Activated CD8-positive, alpha-beta memory T cell treated with anti-CD3 and anti-CD28 coated beads for 36 hours (primary cell): Measurements from ENCODE around the gene ZNF280D. TPM values are rescaled to one million over a fixed set of nuclear protein-coding genes. Genes with fewer than 3 reads are reported as not detected.

Source experiments
- CTCF ChIA-PET: fragments of 350-600 bp; sonication (Branson Sonifier 250); formaldehyde crosslinking; loops from one replicate; lab custom pipeline; 2021; ENCODE audit warnings: antibody characterized with exemption; lab: Charles Lee
- POLR2A ChIA-PET: fragments of 350-600 bp; sonication (Branson Sonifier 250); formaldehyde crosslinking; loops from one replicate; lab custom pipeline; 2021; ENCODE audit warnings: antibody characterized with exemption; lab: Charles Lee
- total RNA-seq, 2 experiments: library from RNA; stranded (reverse); gene quantifications; one replicate each; pipeline ENCODE4 v1.2.3, GENCODE V29; 2021

The ZNF280D gene
- total RNA-seq, 2 experiments from 2014 or later, result 15.9 to 16.9 TPM

DNA sequence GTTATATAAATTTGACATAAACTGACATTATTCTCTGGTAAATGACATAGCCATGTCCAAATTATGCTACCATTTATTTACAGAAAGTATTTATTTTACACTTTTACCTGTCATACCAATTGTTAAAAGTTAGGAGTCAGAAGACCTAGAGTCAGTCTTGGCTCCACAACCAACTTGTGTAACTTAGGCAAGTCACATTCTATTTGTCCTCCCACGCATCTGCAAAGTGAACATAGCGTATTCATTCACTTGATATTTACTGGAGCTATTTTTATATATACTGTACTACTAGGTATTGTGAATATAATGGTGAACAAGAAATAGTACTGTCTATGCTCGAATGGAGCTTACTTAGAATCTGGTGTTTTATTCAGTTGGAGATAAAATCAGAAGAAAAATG lies 78.7 kb downstream of the ZNF280D start:
- ChIA-PET CTCF (no interaction called here), POLR2A (no interaction called here)

DNA sequence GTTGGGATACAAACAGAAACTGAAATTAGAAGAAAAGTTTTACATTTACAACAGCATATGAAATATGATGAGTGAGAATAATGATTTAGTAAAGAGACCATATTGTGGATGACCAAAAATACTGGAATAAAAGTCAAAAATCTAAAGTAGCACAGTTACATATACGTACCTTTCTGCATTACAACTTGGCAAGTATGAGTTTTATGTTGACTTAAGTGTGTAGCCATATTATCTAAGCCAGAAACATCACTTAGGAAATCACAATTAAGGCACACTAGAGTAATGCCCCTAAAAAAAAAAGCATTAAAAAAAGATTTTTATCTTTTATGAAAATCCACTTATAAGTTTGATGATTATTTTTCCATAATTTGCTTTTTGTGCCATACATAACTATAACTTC lies 79.1 kb downstream of the ZNF280D start:
- POLR2A ChIA-PET, result no interaction called here
- CTCF ChIA-PET, result no interaction called here

DNA sequence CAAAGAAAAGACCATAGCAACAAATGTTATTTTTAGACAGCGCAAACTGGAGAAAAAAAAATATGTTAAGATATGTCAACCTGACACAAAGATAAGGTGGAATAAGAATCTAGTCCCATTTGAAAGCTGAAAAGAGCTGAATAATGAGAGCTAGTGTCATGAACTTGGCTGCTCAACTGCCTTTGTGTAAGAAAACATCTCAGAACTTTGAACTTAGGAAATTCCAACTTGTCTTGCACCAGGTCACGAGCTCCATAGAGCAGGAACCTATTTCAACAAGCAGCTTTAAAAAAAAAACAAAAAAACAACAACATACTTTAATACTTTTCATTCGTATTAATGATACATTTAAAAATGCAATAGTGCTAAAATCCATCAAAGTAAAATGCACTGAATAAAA lies 79.5 kb downstream of the ZNF280D start:
- CTCF ChIA-PET, result no interaction called here
- POLR2A ChIA-PET, result no interaction called here

DNA sequence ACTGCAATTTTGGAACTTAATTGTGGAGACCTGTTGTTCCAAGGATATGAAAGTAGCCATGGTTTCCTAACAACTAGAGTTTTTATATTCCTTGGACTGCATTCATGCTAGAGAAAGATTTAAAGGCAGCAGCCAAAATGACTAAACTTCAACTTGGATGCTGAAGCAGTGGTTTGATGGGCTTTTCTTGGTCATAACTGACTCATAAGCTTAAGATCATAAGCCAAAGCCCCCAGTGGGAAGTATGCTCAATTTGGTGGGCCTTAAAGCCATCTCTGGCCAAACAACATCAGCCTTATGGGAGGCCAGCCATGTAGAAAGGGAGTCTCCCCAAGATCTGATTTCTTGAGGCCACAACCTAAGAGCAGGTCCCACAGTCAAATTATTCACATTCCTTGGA lies 80.2 kb downstream of the ZNF280D start:
- ChIA-PET POLR2A (no interaction called here), CTCF (no interaction called here)

DNA sequence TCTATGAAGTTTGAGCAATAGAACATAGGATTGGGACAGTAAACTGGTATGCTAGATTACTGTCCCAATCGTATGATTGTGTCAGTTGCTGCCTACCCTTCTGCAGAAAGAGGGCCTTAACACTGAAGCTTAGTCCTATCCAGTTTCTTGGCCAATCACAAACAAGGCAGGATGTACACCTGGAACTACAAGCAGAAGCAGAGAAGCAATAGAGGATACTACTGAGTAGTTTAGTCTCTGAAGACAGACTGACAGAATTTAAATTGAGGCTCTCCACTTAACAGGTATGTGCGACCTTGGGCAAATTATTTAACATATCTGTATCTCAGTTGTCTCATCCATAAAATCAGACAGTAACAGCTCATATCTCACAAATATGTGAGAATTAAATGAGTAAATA lies 85.0 kb downstream of the ZNF280D start:
- ChIA-PET POLR2A (no interaction called here), CTCF (no interaction called here)

DNA sequence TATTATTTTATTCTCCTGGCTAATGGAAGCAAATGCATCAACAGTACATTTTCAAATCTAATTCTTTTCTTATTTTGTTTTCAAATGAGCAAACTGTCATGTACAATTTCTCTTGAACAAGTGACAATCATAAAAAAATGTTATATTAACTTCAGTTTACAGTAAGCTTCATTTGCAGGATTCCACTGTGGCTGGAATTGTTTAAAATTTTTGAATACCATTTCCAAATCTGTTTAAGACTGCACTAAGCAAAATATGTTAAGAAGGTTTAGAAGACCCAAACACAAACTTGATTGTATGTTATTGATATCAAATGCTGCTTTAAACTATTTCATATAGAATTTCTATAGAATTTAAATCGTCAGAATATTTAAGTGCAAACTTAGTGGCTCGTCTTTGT lies 92.8 kb downstream of the ZNF280D start:
- CTCF ChIA-PET, result no interaction called here

DNA sequence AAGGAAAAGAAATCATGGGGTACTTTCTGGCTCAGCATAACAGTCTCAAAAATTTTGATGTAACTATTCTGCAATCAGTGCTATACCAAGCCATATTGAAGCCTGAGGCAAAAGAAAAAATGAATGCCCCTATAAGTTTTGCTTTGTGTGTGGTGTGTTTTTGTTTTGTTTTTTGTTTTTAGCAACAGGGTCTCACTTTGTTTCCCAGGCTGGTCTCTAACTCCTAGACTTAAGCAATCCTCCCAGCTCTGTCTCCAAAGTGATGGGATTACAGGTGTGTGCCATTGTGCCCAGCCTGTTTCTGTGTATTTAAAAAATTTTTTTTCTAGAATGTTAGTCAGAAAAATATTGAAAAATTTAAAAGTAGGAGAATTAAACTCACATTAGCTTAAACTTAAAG lies 93.2 kb downstream of the ZNF280D start:
- POLR2A ChIA-PET, result no interaction called here
- CTCF ChIA-PET, result no interaction called here

More for the DNA sequence above, 92.8 kb downstream of the ZNF280D start:
- POLR2A ChIA-PET, result no interaction called here

DNA sequence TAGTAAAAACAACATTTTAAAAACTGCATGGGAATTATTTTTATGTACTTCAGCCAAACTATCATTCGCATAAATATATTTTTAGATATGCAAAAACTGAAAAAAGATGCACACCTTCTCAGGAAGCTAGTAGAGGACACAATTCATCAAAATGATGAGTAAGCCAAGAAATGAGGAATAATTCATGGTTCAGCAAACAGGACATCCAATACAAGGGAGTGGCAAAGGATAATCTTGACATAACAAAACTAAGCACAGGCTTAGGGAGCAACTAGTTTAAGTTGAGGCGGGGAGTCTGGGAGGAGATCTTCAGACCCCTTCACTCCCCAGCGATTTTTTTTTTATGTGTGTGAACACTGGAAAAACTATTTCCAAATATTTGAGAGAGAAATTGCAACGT lies 93.7 kb downstream of the ZNF280D start:
- ChIA-PET POLR2A (no interaction called here), CTCF (no interaction called here)

DNA sequence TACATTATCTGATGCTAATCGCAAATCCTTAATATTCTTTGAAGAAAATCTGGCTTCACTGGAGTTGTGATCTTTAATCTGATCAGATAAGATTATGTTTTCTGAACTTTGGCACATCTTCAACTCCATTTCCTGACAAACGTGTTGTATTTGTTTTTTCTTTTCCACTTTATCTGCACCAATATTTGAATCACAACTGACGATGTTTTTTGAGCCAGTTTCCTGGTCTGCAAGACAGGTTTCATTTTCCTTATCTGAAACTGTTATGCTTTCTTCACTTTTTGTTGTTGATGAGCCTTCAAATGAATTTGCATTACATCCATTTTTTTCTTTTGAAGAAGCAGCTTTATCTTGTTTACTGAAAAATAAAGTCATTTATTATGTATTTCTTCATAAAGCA lies 101.5 kb downstream of the ZNF280D start:
- POLR2A ChIA-PET, result no interaction called here
- CTCF ChIA-PET, result no interaction called here

DNA sequence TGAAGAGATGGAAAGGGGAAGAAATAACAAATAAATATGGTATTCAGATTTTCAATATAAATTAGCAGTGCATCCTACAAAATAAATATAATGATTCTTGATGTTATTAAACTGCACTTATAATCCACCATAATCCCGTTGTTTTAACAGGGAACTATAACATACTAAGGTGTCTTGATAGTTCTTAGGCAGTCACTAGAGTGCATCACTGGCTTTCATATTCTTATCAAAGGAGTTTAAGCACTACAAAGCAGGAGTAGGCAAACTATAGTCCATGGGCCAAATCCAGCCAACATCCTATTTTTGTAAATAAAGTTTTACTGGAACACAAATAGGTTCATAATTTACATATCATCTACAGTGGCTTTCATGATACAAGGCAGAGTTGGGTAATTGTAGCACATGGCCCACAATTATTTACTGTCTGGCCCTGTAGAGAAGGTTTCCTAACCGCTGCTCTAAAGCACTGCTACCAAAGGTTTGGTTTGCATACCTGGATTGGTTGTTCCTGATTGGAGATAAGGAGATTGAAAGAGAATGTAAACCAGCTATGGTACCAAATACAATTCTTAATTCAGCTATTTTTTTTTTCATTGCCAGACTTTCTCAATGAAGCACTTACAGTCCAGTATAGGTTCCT lies 104.3 kb downstream of the ZNF280D start:
- POLR2A ChIA-PET, result no interaction called here
- CTCF ChIA-PET, result no interaction called here

DNA sequence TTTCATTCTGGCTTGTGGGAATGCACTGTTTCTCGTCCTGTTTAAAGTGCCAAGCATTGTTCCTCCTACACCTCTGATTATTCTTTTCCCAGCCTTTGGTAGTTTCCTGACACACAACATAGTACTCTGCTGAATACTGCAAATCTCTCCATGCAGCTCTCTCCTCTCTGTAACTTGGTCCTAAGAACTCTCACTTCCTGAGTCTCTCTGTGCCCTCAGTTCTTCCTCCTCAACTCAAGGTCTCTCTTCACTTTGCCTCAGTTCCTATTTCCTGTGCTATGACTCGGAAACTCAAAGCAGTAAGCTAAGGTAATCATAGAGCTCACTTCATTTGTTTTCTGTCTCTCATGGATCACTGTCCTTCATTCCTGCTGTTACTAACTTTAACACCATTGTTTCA lies 113.4 kb downstream of the ZNF280D start:
- POLR2A ChIA-PET, result no interaction called here

DNA sequence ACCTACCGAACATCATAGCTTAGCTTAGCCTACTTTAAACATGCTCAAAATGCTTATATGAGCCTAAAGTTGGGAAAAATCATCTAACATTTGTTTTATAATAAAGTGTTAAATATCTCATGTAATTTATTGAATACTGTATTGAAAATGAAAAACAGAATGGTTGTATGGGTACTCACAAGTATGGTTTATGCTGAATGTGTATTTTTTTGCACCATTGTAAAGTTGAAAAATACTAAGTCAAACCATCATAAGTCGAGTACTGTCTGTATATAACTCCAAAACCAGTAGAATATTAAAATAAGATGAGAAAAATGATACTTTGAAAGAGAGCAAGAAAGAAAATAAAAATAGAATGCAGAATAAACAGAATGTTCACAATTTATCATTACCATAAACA lies 115.7 kb downstream of the ZNF280D start:
- CTCF ChIA-PET, result no interaction called here
- POLR2A ChIA-PET, result no interaction called here

More for the DNA sequence above, 113.4 kb downstream of the ZNF280D start:
- CTCF ChIA-PET, result no interaction called here

DNA sequence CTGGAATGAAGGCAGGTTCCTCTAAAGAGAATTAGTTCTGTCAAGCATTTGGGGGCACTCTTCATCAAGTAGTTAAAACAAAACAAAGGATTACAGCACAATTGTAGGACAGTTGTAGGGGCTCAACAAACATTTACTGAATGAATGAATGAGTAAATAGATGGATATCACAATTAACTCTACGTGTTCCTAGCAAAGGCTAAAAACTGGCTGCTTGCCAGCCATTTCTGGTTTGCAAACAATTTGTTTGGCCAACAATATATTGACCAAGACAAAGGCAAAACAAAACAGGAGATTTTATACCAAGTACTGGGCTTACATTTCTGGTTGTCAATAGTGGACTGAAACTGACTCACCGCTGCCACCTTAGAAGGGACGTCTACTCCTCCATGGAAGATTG lies 116.8 kb downstream of the ZNF280D start:
- ChIA-PET CTCF (no interaction called here), POLR2A (no interaction called here)

DNA sequence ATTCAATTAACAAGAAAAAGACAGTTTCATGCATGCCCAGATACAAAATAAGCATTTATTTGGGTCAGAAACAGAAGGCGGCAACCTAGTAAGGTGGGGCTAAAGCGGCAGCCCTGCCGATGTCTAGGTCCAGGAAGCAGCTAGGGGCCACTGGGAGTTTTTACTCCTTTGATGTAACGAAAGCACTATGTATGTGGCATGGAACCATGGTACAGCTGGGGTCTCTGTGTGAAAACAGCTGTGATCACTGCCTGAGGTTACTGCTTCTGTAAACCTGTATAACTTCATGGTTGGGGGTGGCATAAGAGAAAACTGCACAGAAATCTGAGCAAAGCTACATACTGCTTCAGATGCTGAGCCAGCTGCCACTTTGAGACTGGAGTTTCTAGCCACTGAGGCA lies 119.5 kb downstream of the ZNF280D start:
- CTCF ChIA-PET, result no interaction called here

DNA sequence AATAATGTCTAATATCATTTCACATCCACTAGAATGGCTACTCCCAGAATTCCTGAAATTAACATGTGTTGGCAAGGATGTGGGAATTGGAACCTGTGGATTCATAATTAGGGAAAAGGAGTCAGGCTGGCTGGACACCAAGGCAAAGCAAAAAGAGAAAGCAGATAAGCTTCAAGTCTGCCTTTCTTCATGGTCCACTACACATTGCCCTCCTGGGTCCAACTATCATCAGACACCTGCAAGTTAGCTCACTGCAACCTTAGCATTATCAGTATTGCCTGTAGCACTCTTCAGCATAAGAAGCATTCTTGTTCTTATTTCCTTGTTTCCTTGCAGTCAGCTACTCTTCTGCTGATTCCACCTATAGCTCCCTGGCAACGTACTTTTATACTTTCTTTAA lies 124.3 kb downstream of the ZNF280D start:
- POLR2A ChIA-PET, result no interaction called here
- CTCF ChIA-PET, result no interaction called here

More for the DNA sequence above, 119.5 kb downstream of the ZNF280D start:
- POLR2A ChIA-PET, result no interaction called here

DNA sequence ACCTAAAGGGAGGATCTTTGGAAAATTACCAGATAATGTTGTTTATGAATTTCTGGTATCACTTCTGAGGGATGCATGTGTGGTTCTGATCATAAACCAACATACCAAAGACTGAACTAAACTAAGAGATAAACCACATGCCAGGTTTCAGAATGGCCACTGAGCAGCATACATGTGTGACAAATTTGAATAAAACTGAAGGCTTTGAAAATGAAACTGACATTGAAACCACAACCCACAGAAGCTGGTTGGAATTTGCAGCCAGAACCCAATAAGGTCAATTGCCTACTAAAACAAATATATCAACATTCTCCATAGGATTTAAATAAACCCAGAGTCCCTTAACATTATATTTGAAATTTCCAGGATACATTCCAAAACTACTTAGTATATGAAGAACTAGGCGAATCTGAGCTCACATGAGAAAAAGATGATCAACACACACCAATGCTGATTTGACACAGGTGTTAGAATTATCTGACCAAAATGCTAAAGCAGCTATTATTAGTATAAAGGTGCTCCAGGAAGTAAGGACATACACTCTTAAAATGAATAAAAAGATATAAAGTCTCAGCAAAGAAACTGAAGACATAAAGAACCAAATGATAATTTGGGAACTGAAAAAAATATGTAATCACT lies 125.0 kb downstream of the ZNF280D start:
- POLR2A ChIA-PET, result no interaction called here

DNA sequence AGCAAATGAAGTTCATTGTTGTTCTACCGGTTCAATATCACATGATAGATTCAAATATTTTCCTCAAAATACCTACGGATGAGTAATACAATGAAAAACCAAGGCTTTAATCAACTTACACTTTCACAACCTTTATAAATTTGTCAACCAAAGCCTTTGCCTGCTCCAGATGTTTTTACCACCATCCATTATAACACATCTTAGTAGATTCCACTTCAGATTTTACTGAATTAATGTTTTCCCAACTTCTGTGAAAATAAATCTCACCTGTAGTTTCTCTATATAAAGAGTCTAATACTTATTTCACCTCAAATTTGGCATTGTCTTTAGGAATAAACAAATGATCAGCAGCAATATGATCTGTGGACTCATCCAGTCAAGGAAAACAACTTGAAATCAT lies 131.1 kb downstream of the ZNF280D start:
- CTCF ChIA-PET, result no interaction called here

More for the DNA sequence above, 125.0 kb downstream of the ZNF280D start:
- CTCF ChIA-PET, result no interaction called here

DNA sequence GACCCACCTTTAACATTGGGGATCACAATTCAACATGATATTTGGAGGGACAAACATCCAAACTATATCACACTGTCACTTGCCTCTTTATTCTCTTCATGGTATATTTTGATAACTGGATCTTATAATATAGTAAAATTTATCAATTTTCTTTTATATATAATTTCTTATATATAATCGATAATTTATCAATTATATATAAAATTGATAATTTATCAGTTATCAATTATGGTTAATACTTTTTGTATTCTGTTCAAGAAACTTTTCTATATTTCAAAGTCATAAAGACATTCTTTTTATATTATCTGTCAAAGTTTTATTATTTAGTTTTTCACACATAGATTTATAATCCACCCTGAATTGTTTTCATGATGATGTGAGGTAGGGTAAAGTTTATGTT lies 132.9 kb downstream of the ZNF280D start:
- POLR2A ChIA-PET, result no interaction called here
- CTCF ChIA-PET, result no interaction called here

More for the DNA sequence above, 131.1 kb downstream of the ZNF280D start:
- POLR2A ChIA-PET, result no interaction called here

DNA sequence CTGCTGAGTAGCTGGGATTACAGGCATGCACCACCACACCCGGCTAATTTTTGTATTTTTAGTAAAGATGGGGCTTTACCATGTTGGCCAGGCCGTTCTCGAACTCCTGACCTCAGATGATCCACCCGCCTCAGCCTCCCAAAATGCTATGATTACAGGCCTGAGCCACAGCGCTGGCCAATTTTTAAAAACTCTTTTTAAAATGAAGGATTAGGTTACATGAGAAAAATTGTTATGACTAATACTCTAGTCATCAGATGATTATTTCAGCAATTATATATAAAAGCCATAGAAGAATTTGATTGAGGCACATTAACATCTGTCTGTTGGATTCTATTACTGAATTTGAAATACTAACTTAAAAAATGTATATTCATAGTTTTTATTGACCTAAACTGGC lies 134.3 kb downstream of the ZNF280D start:
- ChIA-PET POLR2A (no interaction called here), CTCF (no interaction called here)

DNA sequence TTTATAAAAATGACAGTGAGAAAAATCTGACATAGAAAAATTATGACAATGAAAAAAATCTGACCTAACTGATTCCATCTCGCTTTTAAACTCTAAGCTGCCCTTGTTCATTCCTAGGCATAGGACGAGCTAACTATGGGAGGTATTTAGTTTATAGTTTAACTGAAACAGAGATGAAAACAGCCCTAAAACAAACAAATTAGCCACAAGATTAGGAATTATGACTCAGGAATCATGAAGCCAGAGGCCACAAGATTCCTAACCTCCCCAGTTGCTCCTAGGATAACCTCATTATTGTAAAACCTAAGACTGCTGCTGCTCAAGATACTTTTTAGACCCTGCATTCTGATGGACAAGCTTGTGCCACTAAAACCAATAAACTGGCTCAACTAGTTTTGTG lies 145.6 kb downstream of the ZNF280D start:
- CTCF ChIA-PET, result no interaction called here
- POLR2A ChIA-PET, result no interaction called here

DNA sequence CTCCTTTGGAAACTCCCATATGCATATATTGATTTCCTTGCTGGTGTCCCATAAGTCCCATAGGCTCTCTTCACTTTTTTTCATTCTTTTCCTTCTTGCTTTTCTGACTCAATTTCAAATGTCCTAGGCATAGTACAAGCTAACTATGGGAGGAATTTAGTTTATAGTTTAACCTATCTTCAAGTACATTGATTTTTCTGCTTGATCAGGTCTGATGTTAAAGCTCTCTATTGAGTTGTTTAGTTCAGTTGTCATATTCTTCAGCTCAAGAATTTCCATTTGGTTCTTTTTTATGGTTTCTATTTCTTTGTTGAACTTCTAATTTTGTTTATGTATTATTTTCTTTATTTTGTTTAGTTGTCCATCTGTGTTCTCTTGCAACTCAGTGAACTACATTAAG lies 147.1 kb downstream of the ZNF280D start:
- ChIA-PET POLR2A (no interaction called here), CTCF (no interaction called here)

DNA sequence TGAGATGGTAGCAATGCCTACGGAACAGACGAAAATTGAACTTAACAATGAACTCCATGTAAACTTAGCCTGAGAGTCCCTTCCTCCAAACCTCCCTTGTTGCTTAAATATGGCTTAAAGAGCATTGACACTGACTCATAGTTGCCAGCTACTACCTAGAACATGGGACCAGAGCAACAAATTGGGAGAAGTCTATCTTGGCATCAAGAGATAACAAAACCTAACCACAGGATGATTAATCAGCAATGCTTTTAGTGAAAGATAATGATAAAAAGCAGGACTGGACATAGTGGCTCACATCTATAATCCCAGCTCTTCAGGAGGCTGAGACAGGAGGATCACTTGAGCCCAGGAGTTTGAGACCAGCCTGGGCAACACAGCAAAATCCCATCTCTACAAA lies 150.5 kb downstream of the ZNF280D start:
- ChIA-PET POLR2A (no interaction called here), CTCF (no interaction called here)
